Caco-2 (cell line): ENCODE data around the gene B4GAT1. TPM values are rescaled to one million over a fixed set of nuclear protein-coding genes. Genes with fewer than 3 reads are reported as not detected.

Source experiments
- BruUV-seq: library from RNA; stranded (reverse); fragments of 400-500 nt; replicated peaks from 2 replicates; lab custom pipeline; 2021; lab: Mats Ljungman, UMichigan
- CTCF ChIA-PET: fragments of 300-600 bp; sonication (Branson Sonifier 250); formaldehyde crosslinking; loops from one replicate; lab custom pipeline; 2022; ENCODE audit warnings: antibody characterized with exemption; lab: Charles Lee
- POLR2A ChIA-PET: fragments of 300-600 bp; sonication (Branson Sonifier 250); formaldehyde crosslinking; loops from one replicate; lab custom pipeline; 2022; ENCODE audit warnings: antibody characterized with exemption; lab: Charles Lee
- DNase-seq, 2 experiments: peaks; one replicate each; pipeline versions ENCODE4 v3.0.0 to v3.0.0-alpha.2; 2020 to 2022
- H3K27me3 ChIP-seq: replicated peaks from 2 replicates; pipeline ENCODE4 v1.6.0; 2011; ENCODE audit warnings: low read length; ENCODE audit not compliant: control insufficient read depth, insufficient read depth
- H3K36me3 ChIP-seq: 2 replicates; pipeline ENCODE4 v1.5.1; 2011; ENCODE audit warnings: low read length; ENCODE audit not compliant: control insufficient read depth, insufficient read depth
- H3K4me1 ChIP-seq: fragments of 250-450 bp; sonication (Bioruptor Pico); 2 replicates; pipeline ENCODE4 v1.5.1; 2020; ENCODE audit warnings: mild to moderate bottlenecking
- H3K4me3 ChIP-seq: 2 replicates; pipeline ENCODE4 v1.5.1; 2011; ENCODE audit warnings: low read depth, mild to moderate bottlenecking, control low read depth, low read length
- H3K9me3 ChIP-seq: fragments of 250-450 bp; sonication (Bioruptor Pico); 2 replicates; pipeline ENCODE4 v1.5.1; 2020; ENCODE audit warnings: mild to moderate bottlenecking, moderate library complexity
- H3K27ac Mint-ChIP-seq: one replicate; pipeline ENCODE4 v1.8.0; 2022; ENCODE audit warnings: mixed read lengths; ENCODE audit not compliant: unreplicated experiment
- H3K27me3 Mint-ChIP-seq: one replicate; pipeline ENCODE4 v1.8.0; 2022; ENCODE audit warnings: mixed read lengths; ENCODE audit not compliant: insufficient read depth, unreplicated experiment
- H3K36me3 Mint-ChIP-seq: one replicate; pipeline ENCODE4 v1.8.0; 2022; ENCODE audit warnings: mild to moderate bottlenecking, mixed read lengths; ENCODE audit not compliant: insufficient read depth, unreplicated experiment
- H3K4me1 Mint-ChIP-seq: one replicate; pipeline ENCODE4 v1.8.0; 2022; ENCODE audit warnings: low read depth, mixed read lengths; ENCODE audit not compliant: unreplicated experiment
- H3K4me3 Mint-ChIP-seq: one replicate; pipeline ENCODE4 v1.8.0; 2022; ENCODE audit warnings: mild to moderate bottlenecking, moderate library complexity, mixed read lengths; ENCODE audit not compliant: unreplicated experiment
- H3K9me3 Mint-ChIP-seq: one replicate; pipeline ENCODE4 v1.8.0; 2022; ENCODE audit warnings: mixed read lengths; ENCODE audit not compliant: unreplicated experiment
- CTCF ChIP-seq, 2 experiments: fragments of 200-600 bp in 1 of 2; IDR thresholded peaks; 1 replicate in 1 of 2; 2 replicates in 1 of 2; pipeline versions ENCODE4 v1.5.1 to v1.8.0; 2011 to 2022; ENCODE audit warnings: antibody characterized with exemption in 1 of 2, control low read depth in 1 of 2, inconsistent platforms in 1 of 2, low read depth in 1 of 2, low read length in 1 of 2, mild to moderate bottlenecking in 1 of 2, moderate library complexity in 1 of 2; ENCODE audit not compliant: insufficient read depth in 1 of 2, severe bottlenecking in 1 of 2, unreplicated experiment in 1 of 2
- intact Hi-C: fragments of 100-400 bp; cut with micrococcal nuclease; formaldehyde crosslinking; loops from one replicate; pipeline ENCODE4 v1.10.0; 2022; ENCODE audit not compliant: unreplicated experiment
- total RNA-seq: library from RNA; stranded (reverse); gene quantifications from 2 replicates; pipeline ENCODE4 v1.2.3, GENCODE V29; 2022

Gene B4GAT1
- total RNA-seq, 1 experiment from 2014 or later: 23.0 TPM

- H3K27ac Mint-ChIP-seq: no peak overlapping the region
- TF ChIP-seq CTCF (IDR thresholded peaks at IDR 0.05; ENCODE audit: insufficient read depth in 1 of 2, low read depth in 1 of 2, low read length in 1 of 2, severe bottlenecking in 1 of 2, unreplicated experiment in 1 of 2): no peak
- Histone ChIP-seq H3K4me1 (peaks cover 46% of the 10 kb centered on the region), H3K27me3 (no peaks in the 10 kb centered on the region), H3K9me3 (0 out of 2 replicates have a peak, but pooled peaks cover 5% of the 10 kb centered on the region), H3K36me3 (no peaks in the 10 kb centered on the region), H3K4me3 (no peak overlapping the region)
- POLR2A ChIA-PET: no interaction called here
- H3K27me3 Mint-ChIP-seq: no peaks in the 10 kb centered on the region
- H3K4me3 Mint-ChIP-seq: no peak overlapping the region
- CTCF ChIA-PET: interaction anchor here (0.6 to 1.9 kb wide), 2 partner anchors 11 to 926 kb away, joined by 6 to 7 read pairs; partner anchors contain the start of gene RIN1
- no peaks in the 10 kb centered on the region for H3K36me3 Mint-ChIP-seq
- no peak for DNase-seq
- H3K4me1 Mint-ChIP-seq: peaks cover 29% of the 10 kb centered on the region
- no peaks in the 10 kb centered on the region for H3K9me3 Mint-ChIP-seq
- intact Hi-C loops: no loop called here
- no TSS peak for BruUV-seq
Measured at GRCh38 chr11:66325263-66325671, 22.2 kb downstream of the B4GAT1 start.

DNA sequence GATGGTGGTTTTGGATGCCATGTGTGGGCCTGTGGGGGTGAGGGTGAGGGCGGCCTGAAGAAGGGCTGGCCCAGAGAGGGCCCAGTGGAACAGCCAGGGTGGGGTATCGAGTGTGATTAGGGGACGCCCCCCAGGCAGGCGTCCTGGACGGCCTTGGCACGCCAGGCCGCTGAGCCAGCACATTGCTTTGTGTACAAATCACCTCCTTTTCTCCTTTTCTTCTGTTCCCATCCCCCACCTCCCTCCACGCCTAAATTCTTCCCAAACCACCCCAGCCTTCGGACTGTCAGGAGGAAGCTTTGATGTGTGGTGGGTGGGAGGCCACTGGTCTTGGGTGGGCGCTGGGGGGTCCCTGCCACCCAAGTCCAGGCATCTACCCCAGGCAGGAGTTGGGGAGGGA, 22.8 kb downstream of the B4GAT1 start:
- Histone ChIP-seq H3K4me1 (peaks cover 46% of the 10 kb centered on the region), H3K27me3 (no peaks in the 10 kb centered on the region), H3K36me3 (no peaks in the 10 kb centered on the region), H3K9me3 (peaks cover 9% of the 10 kb centered on the region; the same call in 1 of the 2 replicates), H3K4me3 (no peak overlapping the region)
- POLR2A ChIA-PET: no interaction called here
- Mint-ChIP-seq H3K27ac (no peak overlapping the region), H3K27me3 (no peaks in the 10 kb centered on the region), H3K4me1 (peaks cover 29% of the 10 kb centered on the region), H3K4me3 (no peak overlapping the region), H3K36me3 (no peaks in the 10 kb centered on the region), H3K9me3 (peaks cover 3% of the 10 kb centered on the region)
- no peak for DNase-seq
- CTCF ChIA-PET: interaction anchor here (0.7 to 1.9 kb wide), 2 partner anchors 12 kb away, joined by 4 to 6 read pairs; partner anchors contain the start of gene RIN1
- TF ChIP-seq CTCF (IDR thresholded peaks at IDR 0.05; ENCODE audit: insufficient read depth in 1 of 2, low read depth in 1 of 2, low read length in 1 of 2, severe bottlenecking in 1 of 2, unreplicated experiment in 1 of 2): no peak
- BruUV-seq: no TSS peak
- intact Hi-C loops: no loop called here

GRCh38 chr11:66323684-66324083, 23.7 kb downstream of the B4GAT1 start:
- Histone ChIP-seq H3K4me1 (peaks cover 50% of the 10 kb centered on the region), H3K4me3 (no peak overlapping the region), H3K27me3 (no peaks in the 10 kb centered on the region), H3K36me3 (no peaks in the 10 kb centered on the region), H3K9me3 (peaks cover 12% of the 10 kb centered on the region; the same call in 1 of the 2 replicates)
- CTCF ChIA-PET: interaction anchor here (0.7 kb wide), 1 partner anchor 11 kb away, joined by 4 read pairs; no protein-coding TSS in a partner anchor
- H3K36me3 Mint-ChIP-seq: no peaks in the 10 kb centered on the region
- intact Hi-C loops: no loop called here
- DNase-seq: no peak
- POLR2A ChIA-PET: no interaction called here
- H3K4me1 Mint-ChIP-seq: peaks cover 36% of the 10 kb centered on the region
- no TSS peak for BruUV-seq
- no peak overlapping the region for H3K27ac Mint-ChIP-seq
- TF ChIP-seq CTCF (IDR thresholded peaks at IDR 0.05; ENCODE audit: insufficient read depth in 1 of 2, low read depth in 1 of 2, low read length in 1 of 2, severe bottlenecking in 1 of 2, unreplicated experiment in 1 of 2): no peak
- H3K27me3 Mint-ChIP-seq: no peaks in the 10 kb centered on the region
- H3K9me3 Mint-ChIP-seq: peaks cover 13% of the 10 kb centered on the region
- H3K4me3 Mint-ChIP-seq: no peak overlapping the region
